GM12891 (cell line): ENCODE measurements around the gene PCK1.

Experiments
- PAX5 ChIP-seq: IDR thresholded peaks from 2 replicates; pipeline ENCODE4 v1.6.1; 2011; ENCODE audit warnings: low read length, moderate library complexity, mild to moderate bottlenecking; ENCODE audit not compliant: insufficient read depth, severe bottlenecking
- POLR2A ChIP-seq: IDR thresholded peaks from 2 replicates; pipeline ENCODE4 v1.6.1; 2011; ENCODE audit warnings: low read depth, low read length, control low read depth
- POLR2AphosphoS5 ChIP-seq: IDR thresholded peaks from 2 replicates; pipeline ENCODE4 v1.6.1; 2011; ENCODE audit warnings: low read depth, low read length, control low read depth
- POU2F2 ChIP-seq: IDR thresholded peaks from 2 replicates; pipeline ENCODE4 v1.6.1; 2011; ENCODE audit warnings: low read depth, mild to moderate bottlenecking, control low read depth, low read length, moderate library complexity
- SPI1 ChIP-seq: IDR thresholded peaks from 2 replicates; pipeline ENCODE4 v1.6.1; 2011; ENCODE audit warnings: low read depth, low read length, control low read depth
- TAF1 ChIP-seq: IDR thresholded peaks from 2 replicates; pipeline ENCODE4 v1.6.1; 2011; ENCODE audit warnings: low read depth, low read length, control low read depth

DNA sequence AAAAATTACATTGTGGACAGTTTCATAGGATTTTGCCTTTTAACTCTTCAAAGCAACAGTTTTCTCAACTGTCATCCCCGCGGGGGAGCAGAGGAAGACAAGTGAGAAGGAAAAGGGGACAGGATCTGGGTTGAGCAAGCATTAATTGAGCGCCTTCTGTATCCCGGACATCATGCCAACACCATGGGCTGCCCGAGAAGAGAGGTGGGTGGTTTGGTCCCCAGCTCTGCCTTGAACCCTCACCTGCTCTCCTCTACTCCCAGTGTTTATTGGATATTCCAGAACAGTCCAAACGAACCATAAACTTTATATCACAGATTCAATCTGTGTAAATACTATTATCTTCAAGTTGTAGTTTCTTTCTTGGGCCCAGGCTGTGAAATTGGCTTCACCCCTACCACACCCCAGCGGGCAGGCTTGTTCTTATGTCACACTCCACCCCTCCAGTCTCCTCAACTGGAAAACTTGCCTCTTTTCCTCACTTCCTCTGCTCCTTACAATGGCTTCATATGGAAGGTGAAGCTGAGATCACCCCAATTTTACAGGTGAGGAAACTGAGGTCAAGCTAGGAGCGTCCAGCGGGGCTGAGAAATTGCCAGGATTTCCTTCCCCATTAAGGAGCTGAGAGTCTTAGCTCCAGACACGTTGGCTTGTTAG is 6.0 kb downstream of the PCK1 start:
- no peak for TF ChIP-seq POLR2A
- TF ChIP-seq POLR2AphosphoS5, result no peak
- no peak for TF ChIP-seq TAF1
- no peak for TF ChIP-seq SPI1
- TF ChIP-seq PAX5, result no peak
- no peak for TF ChIP-seq POU2F2
